BE2C (cell line): Measurements from ENCODE around the gene CHCHD6.

Experiments used
- DNase-seq: peaks from one replicate; pipeline ENCODE4 v3.0.0-alpha.2; 2020
- H3K27me3 ChIP-seq: fragments of 250-450 bp; sonication (Bioruptor Pico); 2 replicates; pipeline ENCODE4 v1.5.1; 2020; ENCODE audit warnings: mild to moderate bottlenecking
- H3K36me3 ChIP-seq: fragments of 250-450 bp; sonication (Bioruptor Pico); 2 replicates; pipeline ENCODE4 v1.5.1; 2020; ENCODE audit warnings: mild to moderate bottlenecking
- H3K4me1 ChIP-seq: fragments of 250-450 bp; sonication (Bioruptor Pico); 2 replicates; pipeline ENCODE4 v1.5.1; 2020
- H3K4me3 ChIP-seq: 2 replicates; pipeline ENCODE4 v1.5.1; 2011; ENCODE audit warnings: low read depth, low read length
- H3K9me3 ChIP-seq: fragments of 250-450 bp; sonication (Bioruptor Pico); 2 replicates; pipeline ENCODE4 v1.5.1; 2020
- TF ChIP-seq, protein P1 (sequence below): IDR thresholded peaks from 2 replicates; pipeline ENCODE4 v1.5.1; 2012; ENCODE audit warnings: mild to moderate bottlenecking, low read depth, low read length

CHCHD6 gene

GRCh38 chr3:126983653-126984390, 279.8 kb downstream of the CHCHD6 start:
- Histone ChIP-seq H3K4me1 (peaks cover 22% of the 10 kb centered on the region), H3K27me3 (0 out of 2 replicates have a peak, but pooled peaks cover 3% of the 10 kb centered on the region), H3K4me3 (peak overlapping the region; percentile 83), H3K36me3 (peaks cover 8% of the 10 kb centered on the region), H3K9me3 (no peaks in the 10 kb centered on the region)
- TF ChIP-seq, protein P1, sequence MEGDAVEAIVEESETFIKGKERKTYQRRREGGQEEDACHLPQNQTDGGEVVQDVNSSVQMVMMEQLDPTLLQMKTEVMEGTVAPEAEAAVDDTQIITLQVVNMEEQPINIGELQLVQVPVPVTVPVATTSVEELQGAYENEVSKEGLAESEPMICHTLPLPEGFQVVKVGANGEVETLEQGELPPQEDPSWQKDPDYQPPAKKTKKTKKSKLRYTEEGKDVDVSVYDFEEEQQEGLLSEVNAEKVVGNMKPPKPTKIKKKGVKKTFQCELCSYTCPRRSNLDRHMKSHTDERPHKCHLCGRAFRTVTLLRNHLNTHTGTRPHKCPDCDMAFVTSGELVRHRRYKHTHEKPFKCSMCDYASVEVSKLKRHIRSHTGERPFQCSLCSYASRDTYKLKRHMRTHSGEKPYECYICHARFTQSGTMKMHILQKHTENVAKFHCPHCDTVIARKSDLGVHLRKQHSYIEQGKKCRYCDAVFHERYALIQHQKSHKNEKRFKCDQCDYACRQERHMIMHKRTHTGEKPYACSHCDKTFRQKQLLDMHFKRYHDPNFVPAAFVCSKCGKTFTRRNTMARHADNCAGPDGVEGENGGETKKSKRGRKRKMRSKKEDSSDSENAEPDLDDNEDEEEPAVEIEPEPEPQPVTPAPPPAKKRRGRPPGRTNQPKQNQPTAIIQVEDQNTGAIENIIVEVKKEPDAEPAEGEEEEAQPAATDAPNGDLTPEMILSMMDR: no peak
- DNase-seq: peak; percentile 50

DNA sequence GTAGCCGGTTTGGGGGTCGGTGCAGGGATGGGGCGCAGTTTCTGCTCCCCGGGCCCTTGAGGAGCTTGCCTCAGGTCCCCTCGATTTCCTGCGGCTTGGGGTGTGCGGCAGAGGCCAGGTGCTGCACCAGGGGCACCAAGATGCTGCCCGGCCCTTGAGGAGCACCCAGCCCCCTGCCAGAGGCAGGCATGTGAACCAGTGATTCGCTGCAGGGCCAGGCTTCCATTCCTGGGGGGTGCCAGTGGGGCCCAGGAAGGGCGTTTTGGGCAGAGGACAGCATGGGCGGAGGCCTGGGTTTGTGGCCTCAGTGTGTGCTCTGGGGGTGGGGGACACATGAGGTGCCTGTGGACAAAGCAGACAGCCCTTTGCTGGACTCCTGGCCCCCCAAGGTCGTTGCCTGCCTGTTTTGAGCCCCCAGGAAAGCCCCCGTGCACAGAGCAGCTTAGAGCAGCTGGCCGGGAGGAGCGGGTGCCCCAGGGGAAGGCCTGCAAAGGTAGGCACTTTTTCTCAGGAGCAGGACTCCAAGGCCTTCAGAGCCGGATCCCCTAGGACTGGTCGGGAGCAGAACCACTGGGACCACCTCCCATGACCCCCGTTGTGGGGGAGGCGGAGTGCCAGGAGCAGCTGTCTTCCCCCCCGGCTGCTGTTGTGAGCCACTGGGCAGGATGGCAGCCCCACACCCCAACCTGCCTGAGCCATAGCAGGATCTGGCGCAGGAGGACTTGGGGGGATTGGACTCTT, 280.5 kb downstream of the CHCHD6 start:
- Histone ChIP-seq H3K4me3 (peak overlapping the region; percentile 83), H3K36me3 (peaks cover 15% of the 10 kb centered on the region), H3K27me3 (0 out of 2 replicates have a peak, but pooled peaks cover 3% of the 10 kb centered on the region), H3K9me3 (no peaks in the 10 kb centered on the region), H3K4me1 (peaks cover 22% of the 10 kb centered on the region)
- DNase-seq: no peak
- TF ChIP-seq, protein P1: no peak

DNA sequence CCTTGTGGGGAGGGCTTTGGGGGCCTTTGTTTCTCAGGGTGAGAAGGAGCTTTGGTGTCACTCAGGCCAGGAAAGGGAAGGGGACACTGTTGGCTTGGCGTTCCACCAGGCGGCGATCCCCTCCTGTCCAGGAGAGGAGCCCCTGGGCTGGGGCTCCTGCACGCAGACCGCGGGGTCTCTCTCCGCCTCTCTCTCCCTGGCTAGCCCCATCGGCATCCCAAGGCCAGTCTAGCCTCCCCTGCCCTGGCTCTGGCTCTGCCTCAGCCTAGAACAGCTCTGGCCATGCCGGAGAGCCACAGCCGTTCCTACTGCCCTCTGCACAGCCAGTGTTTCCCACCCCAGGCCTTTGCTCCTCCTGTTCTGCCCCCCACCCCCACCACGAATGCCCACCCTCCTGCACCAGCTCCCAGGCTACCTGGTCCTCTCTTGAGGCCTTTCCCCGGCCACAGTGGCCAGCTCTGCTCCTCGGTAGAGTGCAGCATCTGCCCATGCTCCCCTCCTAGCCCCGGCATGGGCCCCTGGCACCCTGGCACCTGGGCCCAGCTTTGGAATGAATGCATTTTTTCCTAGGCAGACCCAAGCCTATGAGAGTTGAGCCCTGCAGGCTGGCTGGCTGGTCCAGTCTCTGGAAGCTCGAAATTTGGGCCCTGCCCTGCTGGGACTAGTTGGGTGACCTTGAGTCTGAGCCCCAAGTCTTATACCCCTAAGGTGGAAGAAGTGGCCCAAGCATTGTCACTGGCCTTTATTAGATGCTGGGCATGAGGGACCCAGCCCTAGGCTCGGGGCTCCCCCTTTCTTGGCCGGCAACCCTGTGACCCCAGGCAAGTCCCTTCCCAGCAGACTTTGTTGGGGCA, 281.3 kb downstream of the CHCHD6 start:
- H3K9me3 ChIP-seq: no peaks in the 10 kb centered on the region
- TF ChIP-seq, protein P1: peak; percentile 56
- DNase-seq: peak; percentile 76
- peaks cover 23% of the 10 kb centered on the region for H3K36me3 ChIP-seq
- peak overlapping the region; percentile 83 for H3K4me3 ChIP-seq
- H3K4me1 ChIP-seq: peaks cover 22% of the 10 kb centered on the region
- H3K27me3 ChIP-seq: 0 out of 2 replicates have a peak, but pooled peaks cover 3% of the 10 kb centered on the region

DNA sequence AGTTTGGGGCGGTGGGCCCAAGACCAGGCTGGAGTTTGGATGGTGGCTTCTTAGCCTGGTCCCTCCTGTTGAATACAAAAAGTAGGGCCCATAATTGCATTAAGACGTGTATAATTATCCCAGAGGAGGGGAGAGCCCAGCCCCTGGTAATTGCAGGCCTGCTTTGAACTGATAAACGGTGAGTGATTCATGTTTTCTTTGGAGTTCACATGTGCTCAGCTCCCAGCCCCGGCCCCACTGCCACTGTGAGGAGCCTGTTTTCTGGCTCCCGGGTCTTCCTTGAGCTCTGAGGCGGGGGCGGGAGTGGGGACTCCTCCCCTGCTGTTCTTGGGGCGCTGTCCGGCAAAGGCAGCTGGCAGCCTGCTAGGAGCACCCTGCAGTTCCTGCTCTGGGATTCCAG, 282.0 kb downstream of the CHCHD6 start:
- Histone ChIP-seq H3K27me3 (0 out of 2 replicates have a peak, but pooled peaks cover 3% of the 10 kb centered on the region), H3K36me3 (peaks cover 29% of the 10 kb centered on the region), H3K4me3 (peak overlapping the region; percentile 83), H3K9me3 (no peaks in the 10 kb centered on the region), H3K4me1 (peaks cover 25% of the 10 kb centered on the region)
- TF ChIP-seq, protein P1: no peak
- peak; percentile 85 for DNase-seq

GRCh38 chr3:126987129-126987528, 283.1 kb downstream of the CHCHD6 start:
- no peak for DNase-seq
- no peaks in the 10 kb centered on the region for H3K27me3 ChIP-seq
- TF ChIP-seq, protein P1: no peak
- H3K36me3 ChIP-seq: peaks cover 39% of the 10 kb centered on the region
- H3K4me3 ChIP-seq: no peak overlapping the region
- H3K9me3 ChIP-seq: no peaks in the 10 kb centered on the region
- peaks cover 25% of the 10 kb centered on the region for H3K4me1 ChIP-seq
